MM.1S (cell line): ENCODE data around the gene STAMBP.

Source experiments
- DNase-seq: peaks from one replicate; pipeline ENCODE4 v3.0.0-alpha.2; 2015
- H2AFZ ChIP-seq: fragments of 300-600 bp; sonication (generic); 2 replicates; pipeline ENCODE4 v1.6.0; 2016; ENCODE audit warnings: antibody characterized with exemption, low read length
- H3F3A ChIP-seq: fragments of 300-600 bp; sonication (generic); 2 replicates; pipeline ENCODE4 v1.6.1; 2016; ENCODE audit warnings: mild to moderate bottlenecking, antibody characterized with exemption, low read length, moderate library complexity, mixed read lengths; ENCODE audit not compliant: insufficient read depth
- H3K27ac ChIP-seq: fragments of 300-600 bp; sonication (generic); 2 replicates; pipeline ENCODE4 v1.5.1; 2016; ENCODE audit warnings: mild to moderate bottlenecking, low read length
- H3K27me3 ChIP-seq: fragments of 300-600 bp; sonication (generic); replicated peaks from 2 replicates; pipeline ENCODE4 v1.6.0; 2016; ENCODE audit warnings: low read length; ENCODE audit not compliant: insufficient read depth
- H3K36me3 ChIP-seq: fragments of 300-600 bp; sonication (generic); replicated peaks from 2 replicates; pipeline ENCODE4 v1.6.1; 2016; ENCODE audit warnings: mild to moderate bottlenecking, low read length, mixed read lengths; ENCODE audit not compliant: insufficient read depth
- H3K4me1 ChIP-seq: fragments of 300-600 bp; sonication (generic); 2 replicates; pipeline ENCODE4 v1.6.1; 2016; ENCODE audit warnings: low read length, mixed read lengths
- H3K4me2 ChIP-seq: fragments of 300-600 bp; sonication (generic); 2 replicates; pipeline ENCODE4 v1.6.0; 2016; ENCODE audit warnings: low read depth, low read length
- H3K4me3 ChIP-seq: fragments of 300-600 bp; sonication (generic); 2 replicates; pipeline ENCODE4 v1.5.1; 2016; ENCODE audit warnings: low read length, mixed read lengths
- H3K79me2 ChIP-seq: fragments of 300-600 bp; sonication (generic); 2 replicates; pipeline ENCODE4 v1.6.1; 2016; ENCODE audit warnings: mixed run types, low read length, mixed read lengths
- H3K9ac ChIP-seq: fragments of 300-600 bp; sonication (generic); 2 replicates; pipeline ENCODE4 v1.6.1; 2016; ENCODE audit warnings: low read length, mixed read lengths
- H3K9me2 ChIP-seq: fragments of 300-600 bp; sonication (generic); replicated peaks from 2 replicates; pipeline ENCODE4 v1.6.1; 2016; ENCODE audit warnings: mild to moderate bottlenecking, low read length, mixed read lengths; ENCODE audit not compliant: insufficient read depth
- H3K9me3 ChIP-seq: fragments of 300-600 bp; sonication (generic); replicated peaks from 2 replicates; pipeline ENCODE4 v1.6.1; 2016; ENCODE audit warnings: mild to moderate bottlenecking, low read length, mixed read lengths; ENCODE audit not compliant: insufficient read depth
- H4K20me1 ChIP-seq: fragments of 300-600 bp; sonication (generic); 2 replicates; pipeline ENCODE4 v1.6.1; 2016; ENCODE audit warnings: mild to moderate bottlenecking, low read length, moderate library complexity, mixed read lengths; ENCODE audit not compliant: insufficient read depth
- CTCF ChIP-seq: fragments of 300-600 bp; sonication (generic); IDR thresholded peaks from 2 replicates; pipeline ENCODE4 v1.5.1; 2016; ENCODE audit warnings: antibody characterized with exemption, low read length, mixed read lengths
- EZH2 ChIP-seq: fragments of 300-600 bp; sonication (generic); optimal IDR thresholded peaks from 2 replicates; pipeline ENCODE3; 2017; ENCODE audit warnings: low read depth, mild to moderate bottlenecking, antibody characterized with exemption, low read length, mixed read lengths
- EZH2phosphoT487 ChIP-seq: fragments of 300-600 bp; sonication (generic); IDR thresholded peaks from 2 replicates; pipeline ENCODE4 v1.6.1; 2018; ENCODE audit warnings: antibody characterized with exemption, low read length

The STAMBP gene

DNA sequence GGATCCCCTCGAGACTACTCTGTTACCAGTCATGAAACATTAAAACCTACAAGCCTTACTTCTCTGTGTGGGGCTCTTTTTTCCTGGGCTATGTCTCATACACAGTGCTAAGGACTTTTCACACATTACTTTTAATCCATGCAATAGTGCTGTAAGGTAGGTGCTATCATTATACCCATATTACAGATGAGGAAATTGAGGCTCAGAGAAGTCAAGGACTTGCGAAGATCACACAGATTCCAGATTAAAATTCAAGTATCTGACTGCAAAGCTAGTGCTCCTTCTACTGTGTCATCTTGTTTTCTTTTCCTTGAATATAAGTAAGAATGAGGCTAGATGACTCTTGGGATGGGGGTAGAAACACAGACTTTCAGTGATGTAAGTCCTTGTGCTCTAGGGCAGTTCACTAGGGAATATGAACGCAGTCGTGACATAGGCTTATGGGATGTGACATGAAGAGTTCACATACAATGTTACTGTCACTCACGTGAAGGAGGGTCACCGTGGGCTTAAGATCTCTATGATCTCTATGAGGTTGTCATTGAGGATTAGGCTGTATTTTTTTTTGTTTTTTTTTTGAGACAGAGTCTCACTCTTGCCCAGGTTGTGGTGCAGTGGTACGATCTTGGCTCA is 91.0 kb downstream of the STAMBP start:
- Histone ChIP-seq H3K9ac (no peak overlapping the region), H3K9me3 (no peaks in the 10 kb centered on the region), H4K20me1 (no peaks in the 10 kb centered on the region), H3K36me3 (no peaks in the 10 kb centered on the region), H3F3A (no peaks in the 10 kb centered on the region), H3K4me3 (no peak overlapping the region), H3K4me1 (no peaks in the 10 kb centered on the region), H3K27ac (no peak overlapping the region), H3K9me2 (no peaks in the 10 kb centered on the region), H3K79me2 (no peaks in the 10 kb centered on the region), H3K4me2 (no peak overlapping the region), H3K27me3 (0 out of 2 replicates have a peak, but pooled peaks cover 4% of the 10 kb centered on the region), H2AFZ (no peak overlapping the region)
- DNase-seq: no peak
- TF ChIP-seq CTCF (no peak), EZH2 (no peak), EZH2phosphoT487 (no peak)

GRCh38 chr2:73920577-73921545 is 92.1 kb downstream of the STAMBP start:
- Histone ChIP-seq H2AFZ (no peak overlapping the region), H3K27ac (no peak overlapping the region), H3K27me3 (0 out of 2 replicates have a peak, but pooled peaks cover 4% of the 10 kb centered on the region), H3K9me2 (no peaks in the 10 kb centered on the region), H3K4me2 (no peak overlapping the region), H3K79me2 (no peaks in the 10 kb centered on the region), H3K36me3 (no peaks in the 10 kb centered on the region), H4K20me1 (no peaks in the 10 kb centered on the region), H3K9me3 (no peaks in the 10 kb centered on the region), H3F3A (no peaks in the 10 kb centered on the region), H3K4me3 (no peak overlapping the region), H3K9ac (no peak overlapping the region), H3K4me1 (no peaks in the 10 kb centered on the region)
- no peak for DNase-seq
- no peak for TF ChIP-seq EZH2phosphoT487
- peak; percentile 31 for TF ChIP-seq CTCF

- TF ChIP-seq EZH2: no peak
- TF ChIP-seq EZH2phosphoT487: no peak
- TF ChIP-seq CTCF: no peak
- no peaks in the 10 kb centered on the region for H3K36me3 ChIP-seq
- 0 out of 2 replicates have a peak, but pooled peaks cover 4% of the 10 kb centered on the region for H3K27me3 ChIP-seq
- H3K27ac ChIP-seq: no peak overlapping the region
- H3K79me2 ChIP-seq: no peaks in the 10 kb centered on the region
- no peak overlapping the region for H3K4me2 ChIP-seq
- no peaks in the 10 kb centered on the region for H3K9me3 ChIP-seq
- no peak overlapping the region for H2AFZ ChIP-seq
- DNase-seq: no peak
- no peak overlapping the region for H3K4me3 ChIP-seq
- H3K9ac ChIP-seq: no peak overlapping the region
- no peaks in the 10 kb centered on the region for H4K20me1 ChIP-seq
- no peaks in the 10 kb centered on the region for H3K9me2 ChIP-seq
- no peaks in the 10 kb centered on the region for H3F3A ChIP-seq
- H3K4me1 ChIP-seq: no peaks in the 10 kb centered on the region
Measured at GRCh38 chr2:73921581-73921980, 92.8 kb downstream of the STAMBP start.
